T-helper 2 cell treated with Interferon-gamma antibody and Interleukin-4, amounts not matched to agents 100 ng/mL and 5 ng/mL, for 36 hours (primary cell): ENCODE data around the gene RFC3. TPM values are rescaled to one million over a fixed set of nuclear protein-coding genes. Genes with fewer than 3 reads are reported as not detected.

Source experiments
- intact Hi-C: fragments of 100-400 bp; cut with micrococcal nuclease; formaldehyde crosslinking; loops from one replicate; pipeline ENCODE4 v1.15.1; 2023
- total RNA-seq: library from RNA; stranded (reverse); gene quantifications from 2 replicates; pipeline ENCODE4 v1.2.3, GENCODE V29; 2022

The RFC3 gene
- total RNA-seq, 1 donor from 2014 or later: 42.5 TPM

GRCh38 chr13:33806470-33807248, 11.3 kb upstream of the RFC3 start:
- intact Hi-C loops: no loop called here

GRCh38 chr13:33812829-33813228, 5.1 kb upstream of the RFC3 start:
- intact Hi-C loops: loop anchor here (10.0 kb wide), 1 partner anchor 88 kb away; no protein-coding TSS in a partner anchor

DNA sequence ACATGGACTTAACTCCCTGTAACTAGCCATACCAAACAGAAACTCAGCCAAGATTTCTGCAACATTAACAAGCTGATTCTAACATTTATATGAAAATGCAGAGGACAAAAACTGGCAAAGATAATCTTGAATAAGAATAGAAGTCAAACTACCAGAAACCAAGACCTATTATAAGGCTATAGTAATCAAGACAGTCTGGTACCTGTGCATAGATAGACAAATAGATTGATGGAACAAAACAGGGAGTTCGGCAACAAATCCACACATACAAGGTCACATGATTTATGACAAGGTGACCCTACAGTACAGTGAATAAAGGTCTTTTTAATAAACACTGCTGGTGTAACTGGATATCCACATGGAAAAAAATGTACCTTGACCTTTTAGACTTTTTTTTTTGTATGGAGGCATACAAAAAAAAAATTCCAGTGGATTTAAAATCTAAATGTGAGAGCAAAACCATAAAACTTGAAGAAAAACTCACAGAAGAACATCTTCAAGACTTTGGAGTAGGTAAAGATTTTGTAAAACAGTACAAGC, 2.9 kb upstream of the RFC3 start:
- intact Hi-C loops: loop anchor here (5.0 to 10.0 kb wide), 2 partner anchors 90 to 1278 kb away; partner anchors contain the start of gene N4BP2L2

DNA sequence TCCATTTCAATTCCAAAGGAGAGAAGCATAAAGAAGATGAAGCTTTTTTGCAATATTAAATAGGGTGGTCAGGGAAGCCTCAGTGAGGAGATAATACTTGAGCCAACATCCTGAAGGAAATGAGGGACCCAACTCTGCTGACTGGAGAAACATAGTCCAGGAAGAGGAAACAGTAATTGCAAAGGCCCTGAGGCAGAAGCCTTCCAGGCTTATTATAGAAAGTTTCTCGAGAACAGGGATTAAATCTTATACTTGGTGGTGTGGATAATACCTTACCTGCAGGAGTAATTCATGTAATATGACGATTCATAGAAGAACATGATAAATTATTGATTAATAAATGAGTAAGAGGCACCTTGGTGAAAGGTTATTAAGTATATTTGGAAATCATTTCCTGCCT, 1.0 kb upstream of the RFC3 start:
- intact Hi-C loops: loop anchor here (5.0 to 10.0 kb wide), 2 partner anchors 92 to 1280 kb away; partner anchors contain the start of gene N4BP2L2

DNA sequence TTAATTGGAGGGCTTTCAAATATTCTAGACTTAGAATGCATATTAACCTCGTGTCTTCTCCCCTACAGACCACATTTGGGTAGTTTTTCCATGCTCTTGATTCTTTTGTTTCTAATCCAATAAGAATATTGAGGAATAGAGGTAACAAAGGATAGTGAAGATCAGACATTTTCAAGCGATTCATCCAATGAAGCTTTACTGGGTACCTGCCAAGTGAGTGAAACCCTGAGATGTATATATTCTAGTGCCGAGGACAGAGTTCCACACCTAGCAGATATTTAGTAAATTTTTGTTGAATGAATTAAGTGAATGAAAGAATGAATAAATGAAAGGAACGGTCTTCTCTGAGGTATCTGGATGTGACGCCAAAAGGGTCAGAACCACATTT, 442 bp upstream of the RFC3 start:
- intact Hi-C loops: loop anchor here (5.0 to 10.0 kb wide), 2 partner anchors 93 to 1280 kb away; partner anchors contain the start of gene N4BP2L2

GRCh38 chr13:33825083-33825482, 7.1 kb downstream of the RFC3 start:
- intact Hi-C loops: no loop called here

GRCh38 chr13:33827139-33827538, 9.2 kb downstream of the RFC3 start:
- intact Hi-C loops: no loop called here

GRCh38 chr13:33828431-33829129, 10.6 kb downstream of the RFC3 start:
- intact Hi-C loops: no loop called here

DNA sequence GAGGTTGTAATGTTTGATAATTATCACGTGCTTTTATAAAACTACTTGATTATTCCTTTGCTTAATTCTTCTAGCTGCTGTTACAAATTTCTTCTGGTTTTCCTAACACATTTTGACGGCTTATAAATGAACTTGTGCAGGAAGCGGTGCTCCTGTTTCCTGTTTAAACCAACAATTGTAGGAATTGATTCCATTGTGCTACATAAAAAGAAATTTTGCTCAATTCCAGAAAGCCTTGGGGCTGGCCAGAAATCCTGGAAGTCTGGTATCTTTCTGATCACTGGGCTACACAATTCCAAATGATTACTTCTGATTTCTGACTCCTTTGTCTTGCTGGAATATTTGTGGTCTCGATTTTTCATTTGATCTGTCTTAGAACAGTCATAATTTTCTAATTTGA, 14.9 kb downstream of the RFC3 start:
- intact Hi-C loops: no loop called here

DNA sequence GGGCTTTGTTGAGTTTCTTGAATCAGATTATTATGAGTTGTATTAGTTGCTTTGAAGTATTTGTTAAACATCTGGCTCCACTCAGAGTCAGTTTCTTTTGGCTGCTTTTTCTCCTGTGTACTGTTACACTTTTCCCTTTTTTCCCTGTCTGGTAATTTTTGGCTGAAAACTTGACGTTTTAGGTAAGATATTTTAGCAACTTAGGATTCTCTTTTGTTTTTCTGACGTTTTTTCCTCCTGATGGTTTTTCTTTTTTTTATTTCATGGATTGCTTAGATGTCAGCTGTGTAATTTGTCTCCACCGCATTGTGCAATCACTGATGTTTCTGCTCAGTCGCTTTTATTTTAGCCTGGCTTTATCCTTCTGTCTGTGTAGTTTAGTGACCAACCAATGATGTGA, 20.7 kb downstream of the RFC3 start:
- intact Hi-C loops: loop anchor here (2.0 kb wide), 1 partner anchor 20 kb away; no protein-coding TSS in a partner anchor

DNA sequence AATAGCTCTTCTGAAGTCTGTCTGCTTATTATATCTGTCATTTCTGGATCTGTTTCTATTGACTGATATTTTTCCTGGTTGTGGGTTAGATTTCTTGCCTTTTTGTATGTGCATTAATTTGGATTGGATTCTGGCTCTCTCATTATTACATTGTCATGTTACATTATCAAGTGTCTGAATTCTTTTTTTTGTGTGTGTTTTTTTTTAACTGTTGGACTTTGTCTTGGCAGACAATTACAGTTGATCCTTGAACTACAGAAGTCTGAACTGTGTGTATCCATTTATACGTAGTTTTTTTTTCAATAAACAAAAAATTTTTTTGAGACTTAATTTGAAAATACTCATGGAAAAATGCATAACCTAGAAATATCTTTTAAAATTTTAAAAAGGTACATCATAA, 22.5 kb downstream of the RFC3 start:
- intact Hi-C loops: no loop called here

DNA sequence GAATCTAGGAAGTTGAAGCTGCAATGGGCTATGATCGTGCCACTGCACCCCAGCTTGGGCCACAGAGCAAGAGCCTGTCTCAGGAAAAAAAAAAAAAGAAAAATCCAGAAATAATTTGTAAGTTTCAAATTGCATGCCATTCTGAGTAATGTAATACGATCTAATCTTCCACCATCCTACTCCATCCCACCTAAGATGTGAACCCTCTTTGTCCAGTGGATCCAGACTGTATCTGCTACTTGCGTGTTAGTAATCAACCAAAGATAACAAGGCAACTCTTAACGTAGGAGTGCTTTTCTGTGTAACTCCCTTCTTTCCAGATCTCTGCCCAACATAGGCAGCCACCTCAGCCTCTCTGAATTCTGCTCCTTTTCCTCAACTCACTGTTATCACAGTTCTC, 24.3 kb downstream of the RFC3 start:
- intact Hi-C loops: no loop called here

DNA sequence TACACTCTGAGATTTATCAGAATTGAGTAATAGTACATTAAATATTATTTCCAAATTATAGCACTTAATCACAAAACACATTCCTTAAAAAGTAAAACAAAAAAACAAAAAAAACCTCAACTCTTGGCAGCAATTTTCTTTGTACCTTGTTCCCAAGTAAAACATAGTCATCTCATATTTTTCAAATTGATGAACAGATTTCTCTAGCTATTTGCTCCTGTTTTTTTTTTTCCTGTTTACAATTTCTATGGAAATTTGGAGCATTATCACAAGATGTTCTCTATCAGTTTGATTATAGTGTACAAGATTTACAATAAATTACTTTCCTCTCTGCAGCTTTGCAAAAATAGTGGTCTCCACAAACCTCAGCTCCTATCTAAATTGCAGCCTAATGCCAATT, 25.0 kb downstream of the RFC3 start:
- intact Hi-C loops: no loop called here

- intact Hi-C loops: no loop called here
Observed at GRCh38 chr13:33845572-33846302, 27.8 kb downstream of the RFC3 start.

DNA sequence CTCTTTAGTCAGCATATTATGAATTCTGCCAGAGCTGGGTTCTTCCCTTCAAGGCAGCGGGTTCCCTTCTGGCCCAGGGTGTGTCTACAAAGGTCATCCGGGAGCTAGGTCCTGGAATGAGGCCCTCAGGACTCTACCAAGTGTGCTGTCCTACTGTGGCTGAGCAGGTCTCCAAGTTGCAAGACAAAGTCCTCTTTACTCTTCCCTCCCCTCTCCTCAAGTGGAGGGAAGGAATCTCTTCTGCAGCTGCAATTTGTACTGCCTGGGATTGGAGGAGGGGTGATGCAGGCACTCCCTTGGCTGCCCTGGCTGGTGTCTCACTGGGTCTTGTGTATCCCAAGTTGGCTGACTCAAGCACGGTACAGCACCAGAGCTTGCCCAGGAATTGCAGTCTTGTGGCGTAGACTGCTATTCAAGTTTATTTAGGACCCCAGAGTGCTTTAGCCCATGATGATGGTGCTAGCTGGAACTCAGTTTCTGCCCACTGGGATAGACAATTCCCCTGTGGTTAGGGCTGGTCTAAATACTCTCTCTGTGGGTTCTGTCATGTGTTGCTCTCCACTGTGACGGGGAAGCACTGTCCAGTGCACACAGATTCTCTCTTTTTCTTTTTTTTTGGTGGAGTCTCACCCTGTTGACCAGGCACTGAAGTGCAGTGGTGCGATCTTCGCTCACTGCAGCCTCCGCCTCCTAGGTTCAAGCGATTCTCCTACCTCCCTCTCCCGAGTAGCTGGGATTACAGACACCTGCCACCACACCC, 28.5 kb downstream of the RFC3 start:
- intact Hi-C loops: no loop called here

GRCh38 chr13:33849211-33849610, 31.3 kb downstream of the RFC3 start:
- intact Hi-C loops: no loop called here

DNA sequence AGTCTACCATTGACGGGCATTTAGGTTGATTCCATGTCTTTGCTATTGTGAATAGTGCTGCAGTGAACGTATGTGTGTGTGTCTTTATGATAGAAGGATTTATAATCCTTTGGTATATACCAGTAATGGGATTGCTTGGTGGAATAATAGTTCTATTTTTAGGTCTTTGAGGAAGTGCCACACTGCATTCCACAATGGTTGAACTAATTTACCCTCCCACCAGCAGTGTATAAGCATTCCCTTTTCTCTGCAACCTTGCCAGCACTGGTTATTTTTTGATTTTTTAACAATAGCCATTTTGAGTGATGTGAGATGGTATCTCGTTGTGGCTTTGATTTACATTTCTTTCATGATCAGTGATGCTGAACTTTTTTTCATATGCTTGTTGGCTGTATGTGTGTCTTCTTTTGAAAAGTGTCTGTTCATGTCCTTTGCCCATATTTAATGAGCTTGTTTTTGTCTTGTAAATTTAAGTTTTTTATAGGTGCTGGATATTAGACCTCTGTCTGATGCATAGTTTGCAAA, 37.5 kb downstream of the RFC3 start:
- intact Hi-C loops: no loop called here

- intact Hi-C loops: loop anchor here (2.0 kb wide), 1 partner anchor 21 kb away; no protein-coding TSS in a partner anchor
Observed at GRCh38 chr13:33859691-33860303, 41.8 kb downstream of the RFC3 start.

DNA sequence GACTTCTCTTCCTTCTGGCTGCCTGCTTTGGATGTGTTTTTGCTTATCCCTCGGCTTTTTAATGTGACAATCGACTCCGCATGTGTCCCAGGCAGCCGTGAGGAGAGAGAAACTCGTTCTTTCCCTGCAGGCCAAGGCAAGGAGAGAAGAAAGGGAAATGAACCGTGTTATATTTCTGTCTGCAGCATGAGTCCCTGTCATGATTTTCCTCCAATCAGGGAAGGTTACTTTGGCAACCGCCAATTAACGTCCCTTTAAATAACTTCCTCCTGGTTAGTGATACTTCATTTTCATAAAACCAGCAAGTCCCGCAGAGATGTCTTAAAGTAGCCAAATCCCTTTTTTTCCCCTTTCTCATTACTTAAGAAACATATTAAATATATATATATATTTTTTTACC, 42.6 kb downstream of the RFC3 start:
- intact Hi-C loops: no loop called here

DNA sequence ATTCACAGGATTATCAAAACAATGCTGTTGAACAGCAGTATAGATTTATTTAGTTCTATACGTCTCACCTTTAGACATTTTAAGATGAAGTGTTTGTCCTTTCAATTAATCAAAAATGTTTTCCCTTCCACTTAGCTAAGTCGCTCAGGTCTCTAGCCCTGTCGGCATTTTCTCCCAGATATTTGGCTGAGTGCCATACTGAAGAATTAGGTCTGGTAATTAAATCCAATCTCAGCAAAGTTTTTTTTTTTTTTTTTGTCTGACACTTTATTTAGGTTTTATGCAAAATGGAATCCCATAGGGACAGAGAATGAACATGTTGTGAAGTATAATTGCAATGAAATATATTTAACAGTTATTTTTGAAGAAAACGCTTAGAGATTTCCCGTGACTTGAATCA, 44.1 kb downstream of the RFC3 start:
- intact Hi-C loops: no loop called here
